GM12864 (cell line): ENCODE data around the gene SEC16A.

ENCODE experiments used
- DNase-seq: peaks from one replicate; pipeline ENCODE4 v3.0.0-alpha.2; 2011; ENCODE audit warnings: low read depth
- H3K4me3 ChIP-seq: 2 replicates; pipeline ENCODE4 v1.5.1; 2011; ENCODE audit warnings: mild to moderate bottlenecking, low read depth, low read length, control low read depth
- TF ChIP-seq, protein P1 (sequence below): IDR thresholded peaks from 2 replicates; pipeline ENCODE4 v1.5.1; 2011; ENCODE audit warnings: low read depth, mild to moderate bottlenecking, moderate library complexity, low read length, control low read depth, inconsistent platforms; ENCODE audit errors: missing control alignments

SEC16A gene

DNA sequence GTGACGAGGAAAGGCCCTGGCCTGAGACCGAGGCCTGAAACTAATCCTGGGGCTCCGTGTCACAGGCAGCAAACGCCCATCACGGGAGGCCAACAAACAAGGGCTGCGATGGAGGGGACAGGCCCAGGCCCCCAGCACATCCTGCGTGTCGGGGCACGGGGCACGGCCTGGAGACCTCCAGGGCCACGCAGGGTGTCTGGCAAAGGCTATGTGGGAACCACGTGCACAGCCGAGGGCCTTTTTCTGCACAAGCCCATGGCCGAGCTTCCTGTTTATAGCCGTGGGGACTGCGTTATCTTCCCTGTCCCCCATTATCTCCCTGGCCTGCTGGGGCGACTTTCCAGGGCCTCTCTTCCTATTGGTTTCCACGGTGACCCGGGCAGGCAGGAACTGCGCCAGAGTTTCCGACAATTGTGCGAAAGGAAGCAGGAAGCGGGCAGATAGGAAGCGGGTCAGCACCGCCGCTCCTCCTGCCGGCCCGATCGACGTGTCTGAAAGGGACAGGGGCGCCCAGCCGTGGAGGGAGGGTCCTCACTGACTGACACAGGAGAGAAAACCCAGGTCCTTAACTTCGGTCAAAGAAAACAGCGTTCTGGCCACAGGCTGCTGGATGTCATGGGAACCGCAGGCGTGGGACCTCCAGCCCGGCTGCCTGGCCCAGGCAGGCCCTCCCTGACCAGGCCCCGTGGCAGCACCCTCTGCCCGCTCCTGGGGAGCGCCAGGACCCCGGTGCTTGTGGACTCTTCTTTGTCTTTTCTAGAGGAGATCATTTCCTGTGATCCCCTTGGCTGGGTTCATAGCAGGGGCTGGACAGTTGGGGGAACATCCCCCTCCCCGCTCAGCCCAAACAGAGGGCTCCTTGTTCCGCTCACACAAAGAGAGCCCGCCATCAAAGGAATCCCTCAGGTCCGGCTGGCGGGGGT, 29.1 kb upstream of the SEC16A start:
- TF ChIP-seq, protein P1, sequence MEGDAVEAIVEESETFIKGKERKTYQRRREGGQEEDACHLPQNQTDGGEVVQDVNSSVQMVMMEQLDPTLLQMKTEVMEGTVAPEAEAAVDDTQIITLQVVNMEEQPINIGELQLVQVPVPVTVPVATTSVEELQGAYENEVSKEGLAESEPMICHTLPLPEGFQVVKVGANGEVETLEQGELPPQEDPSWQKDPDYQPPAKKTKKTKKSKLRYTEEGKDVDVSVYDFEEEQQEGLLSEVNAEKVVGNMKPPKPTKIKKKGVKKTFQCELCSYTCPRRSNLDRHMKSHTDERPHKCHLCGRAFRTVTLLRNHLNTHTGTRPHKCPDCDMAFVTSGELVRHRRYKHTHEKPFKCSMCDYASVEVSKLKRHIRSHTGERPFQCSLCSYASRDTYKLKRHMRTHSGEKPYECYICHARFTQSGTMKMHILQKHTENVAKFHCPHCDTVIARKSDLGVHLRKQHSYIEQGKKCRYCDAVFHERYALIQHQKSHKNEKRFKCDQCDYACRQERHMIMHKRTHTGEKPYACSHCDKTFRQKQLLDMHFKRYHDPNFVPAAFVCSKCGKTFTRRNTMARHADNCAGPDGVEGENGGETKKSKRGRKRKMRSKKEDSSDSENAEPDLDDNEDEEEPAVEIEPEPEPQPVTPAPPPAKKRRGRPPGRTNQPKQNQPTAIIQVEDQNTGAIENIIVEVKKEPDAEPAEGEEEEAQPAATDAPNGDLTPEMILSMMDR, result no peak
- H3K4me3 ChIP-seq, result no peak overlapping the region
- no peak for DNase-seq

- H3K4me3 ChIP-seq, result no peak overlapping the region
- DNase-seq, result no peak
- TF ChIP-seq, protein P1, result no peak
These were observed 28.4 kb upstream of the SEC16A start for GRCh38 chr9:136511144-136511669.

DNA sequence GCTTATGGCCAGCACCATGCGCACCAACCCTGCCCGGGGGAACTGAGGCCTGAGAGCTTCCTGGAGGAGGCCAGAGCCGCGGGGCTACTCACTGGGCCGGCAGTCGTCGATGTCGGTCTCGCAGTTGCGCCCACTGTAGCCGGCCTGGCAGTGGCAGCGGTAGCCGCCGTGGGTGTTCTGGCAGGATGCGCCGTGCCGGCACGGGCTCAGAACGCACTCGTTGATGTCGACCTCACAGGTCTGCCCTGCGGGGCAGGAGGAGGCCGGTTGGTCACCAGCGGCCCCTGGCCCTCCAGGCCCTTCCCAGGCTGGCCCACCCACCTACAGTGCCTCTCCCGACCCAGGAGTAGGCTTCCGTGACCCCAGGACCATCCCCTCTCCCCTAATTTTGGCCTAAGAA, 27.7 kb upstream of the SEC16A start:
- no peak for DNase-seq
- TF ChIP-seq, protein P1, result no peak
- H3K4me3 ChIP-seq, result no peak overlapping the region

DNA sequence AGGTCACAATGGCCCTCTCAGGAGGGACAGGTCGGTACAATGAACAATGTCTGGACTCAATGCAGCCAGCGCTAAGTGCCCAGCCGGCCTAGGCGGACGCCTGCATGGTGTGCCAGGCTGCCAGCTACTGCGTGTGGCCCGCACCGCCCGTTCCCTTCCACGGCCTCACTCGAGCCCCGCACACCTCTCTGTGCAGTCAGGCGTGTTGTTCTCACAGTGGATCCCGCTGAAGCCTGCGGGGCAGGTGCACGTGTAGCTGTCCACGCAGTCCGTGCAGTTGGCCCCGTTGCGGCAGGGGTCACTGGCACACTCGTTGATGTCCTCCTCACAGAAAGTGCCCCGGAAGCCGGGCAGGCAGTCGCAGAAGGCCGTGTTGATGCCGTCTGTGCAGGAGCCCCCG, 26.7 kb upstream of the SEC16A start:
- H3K4me3 ChIP-seq, result no peak overlapping the region
- TF ChIP-seq, protein P1, result no peak
- no peak for DNase-seq

DNA sequence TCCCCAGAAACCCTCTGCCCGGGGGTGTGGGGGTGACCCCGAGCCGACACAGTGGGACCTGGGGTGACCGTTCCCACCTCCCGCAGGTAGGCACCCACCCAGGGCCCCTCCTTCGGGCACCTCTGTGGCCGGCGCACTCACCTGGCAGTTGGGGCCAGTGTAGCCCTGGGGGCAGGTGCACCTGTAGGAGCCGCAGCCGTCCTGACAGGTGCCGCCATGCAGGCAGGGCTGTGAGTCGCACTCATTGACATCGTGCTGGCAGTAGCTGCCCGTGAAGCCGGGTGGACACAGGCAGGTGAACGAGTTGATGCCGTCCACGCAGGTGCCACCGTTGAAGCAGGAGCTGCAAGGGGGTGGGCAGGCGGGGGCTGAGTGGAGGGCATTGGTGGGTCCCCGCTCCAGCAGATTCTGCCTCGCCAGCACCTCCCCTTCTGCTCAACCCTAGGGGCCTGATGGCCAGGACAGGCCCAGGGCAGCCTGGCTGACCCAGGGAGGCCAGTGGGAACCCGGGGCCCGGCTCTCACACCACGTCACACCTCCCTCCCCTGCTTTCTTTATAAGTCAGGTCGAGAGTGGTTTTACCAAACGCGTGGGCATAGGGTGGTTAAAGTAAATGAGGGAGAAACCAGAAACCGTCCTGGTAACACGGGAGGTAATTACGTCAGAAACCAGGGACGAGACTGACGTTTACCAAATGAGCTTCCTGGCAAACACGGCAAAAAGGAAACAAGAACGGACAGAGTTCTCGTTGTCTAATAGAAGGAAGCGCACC, 26.1 kb upstream of the SEC16A start:
- no peak overlapping the region for H3K4me3 ChIP-seq
- TF ChIP-seq, protein P1, result no peak
- DNase-seq, result no peak

- DNase-seq, result no peak
- H3K4me3 ChIP-seq, result no peak overlapping the region
- TF ChIP-seq, protein P1, result no peak
These were observed 25.1 kb upstream of the SEC16A start for GRCh38 chr9:136507992-136508375.
